ENCODE data around the gene GNB3. TPM values are rescaled to one million over a fixed set of nuclear protein-coding genes. Genes with fewer than 3 reads are reported as not detected.

Gene GNB3
- total and polyA plus RNA-seq, 2 of the 4 experiments (the other 2 are of a cell fraction): 0.72 to 20.5 TPM

DNA sequence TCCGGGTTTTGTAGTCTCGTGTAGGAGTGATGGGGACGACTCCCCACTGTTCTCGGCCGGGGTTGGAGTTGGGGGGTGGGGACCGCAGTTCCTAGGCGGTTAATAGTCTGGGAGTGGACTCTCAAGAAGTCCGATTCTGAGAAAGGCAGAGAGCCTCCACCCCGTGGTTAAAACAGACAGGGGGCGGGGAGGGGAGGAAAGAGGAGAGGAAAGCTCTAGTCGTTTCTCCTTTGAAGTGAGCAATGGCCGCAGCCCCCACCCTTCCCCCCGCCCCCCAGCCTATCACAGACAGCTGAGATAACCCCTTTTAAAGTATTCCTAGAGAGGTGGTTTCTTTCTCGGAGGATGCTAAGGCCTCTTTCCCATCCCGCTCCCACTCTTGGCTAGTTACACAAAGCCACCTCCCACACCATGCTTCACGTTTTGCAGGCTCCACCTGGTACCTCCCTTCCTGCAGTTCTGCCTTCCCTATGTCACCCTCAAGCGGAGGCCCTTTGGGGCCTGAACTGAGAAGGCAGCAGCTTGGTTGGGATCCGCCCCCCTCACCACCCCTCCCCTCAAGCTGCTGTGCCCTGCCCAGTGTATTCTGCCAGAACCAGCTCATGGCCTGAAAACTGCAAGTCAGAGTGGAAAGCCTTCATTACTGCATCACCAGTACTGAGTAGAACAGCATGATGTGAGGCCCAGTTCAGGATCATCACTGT, 12.1 kb downstream of the GNB3 start:
- dilution Hi-C loops (cut with HindIII; ENCODE audit: low sequenced_read_pairs, unreplicated experiment): no loop called here
- Histone ChIP-seq H3K56ac (ENCODE audit: extremely low read depth, insufficient read depth, low read length) (peak overlapping the region; percentile 67), H4K5ac (ENCODE audit: low read depth, low read length) (peak overlapping the region; percentile 72), H3K4me1 (ENCODE audit: control insufficient read depth, insufficient read depth, low read length) (peaks cover 5% of the 10 kb centered on the region), H2BK5ac (ENCODE audit: low read depth, low read length, poor library complexity, severe bottlenecking) (peak overlapping the region; percentile 90), H2BK120ac (ENCODE audit: low read depth, low read length) (no peak overlapping the region), H3K4me3 (ENCODE audit: insufficient read depth, low read depth, low read length) (peak overlapping the region; percentile 56), H4K8ac (ENCODE audit: low read depth in 2 of 2, low read length in 2 of 2) (peak overlapping the region; percentile 29 to 81; a peak in 3 of 4 replicates), H3K36me3 (ENCODE audit: control insufficient read depth, insufficient read depth, low read length) (peaks cover 32% of the 10 kb centered on the region), H3K9me1 (ENCODE audit: insufficient read depth, low read length) (no peaks in the 10 kb centered on the region), H2BK20ac (ENCODE audit: low read depth, low read length) (no peak overlapping the region), H4K20me1 (ENCODE audit: insufficient read depth, low read length) (peaks cover 15% of the 10 kb centered on the region), H3K27me3 (ENCODE audit: control insufficient read depth, insufficient read depth, low read length) (no peaks in the 10 kb centered on the region), H3K79me1 (ENCODE audit: low read depth in 1 of 2, low read length in 2 of 2) (peaks cover 20 to 47% of the 10 kb centered on the region in 2 experiments), H2BK15ac (ENCODE audit: low read depth, low read length) (no peak overlapping the region; the same call in 2 of the 3 replicates), H3K27ac (ENCODE audit: insufficient read depth, low read length) (peak overlapping the region; percentile 47), H3K14ac (replicated peaks; ENCODE audit: low read depth, low read length) (peak overlapping the region; percentile 72), H2AK9ac (replicated peaks; ENCODE audit: low read depth, low read length, poor library complexity) (peak overlapping the region; percentile 97), H3K4me2 (ENCODE audit: low read depth, low read length) (peak overlapping the region; percentile 89), H3K23ac (ENCODE audit: low read depth, low read length) (peak overlapping the region; percentile 61; the same call in 1 of the 2 replicates), H3K4ac (ENCODE audit: low read depth, low read length) (peak overlapping the region; percentile 85), H4K91ac (ENCODE audit: insufficient read depth, low read depth, low read length) (peak overlapping the region; percentile 72), H2AK5ac (ENCODE audit: low read depth, low read length) (peak overlapping the region; percentile 84), H3K18ac (ENCODE audit: low read depth, low read length) (no peak overlapping the region; the same call in 1 of the 2 replicates), H3K9ac (ENCODE audit: low read depth, low read length) (peak overlapping the region; percentile 54), H3K9me3 (ENCODE audit: control insufficient read depth, insufficient read depth, low read length) (no peaks in the 10 kb centered on the region), H2AFZ (replicated peaks; ENCODE audit: low read length, poor library complexity) (peak overlapping the region; percentile 99)
- POLR2A ChIA-PET (ENCODE audit: unreplicated experiment): interaction anchor here (0.7 to 1.3 kb wide), 5 partner anchors 9 to 24 kb away, joined by 3 to 6 read pairs (median 3); partner anchors contain the start of gene TPI1
- WGBS, 2 experiments (ENCODE audit: extremely low coverage in 2 of 2, insufficient read length in 1 of 2): 0% methylated on average over 3 of the region's 18 CpGs; no CpG with 5 or more reads in 1 of the 2 experiments
- peak; percentile 4 for ATAC-seq (ENCODE audit: low read depth)
- intact Hi-C loops (cut with micrococcal nuclease): loop anchor here (2.0 kb wide), 1 partner anchor 16 kb away; no protein-coding TSS in a partner anchor
- DNase-seq: peak; percentile 79
- in situ Hi-C loops (cut with MboI; ENCODE audit: low sequenced_read_pairs): no loop called here
- CTCF ChIA-PET: interaction anchor here (0.6 to 3.3 kb wide), 6 partner anchors 11 to 99 kb away, joined by 3 to 11 read pairs (median 3); partner anchors contain the start of gene SPSB2
- BruUV-seq (replicated peaks): no TSS peak
- no peak for TF ChIP-seq RAD21 (IDR thresholded peaks at IDR 0.05; ENCODE audit: low read length)
- no peak for TF ChIP-seq SMC3 (IDR thresholded peaks at IDR 0.05; ENCODE audit: low read depth, low read length)
- no peak for TF ChIP-seq CEBPB (IDR thresholded peaks at IDR 0.05; ENCODE audit: low read depth, low read length)
- TF ChIP-seq, protein P1, sequence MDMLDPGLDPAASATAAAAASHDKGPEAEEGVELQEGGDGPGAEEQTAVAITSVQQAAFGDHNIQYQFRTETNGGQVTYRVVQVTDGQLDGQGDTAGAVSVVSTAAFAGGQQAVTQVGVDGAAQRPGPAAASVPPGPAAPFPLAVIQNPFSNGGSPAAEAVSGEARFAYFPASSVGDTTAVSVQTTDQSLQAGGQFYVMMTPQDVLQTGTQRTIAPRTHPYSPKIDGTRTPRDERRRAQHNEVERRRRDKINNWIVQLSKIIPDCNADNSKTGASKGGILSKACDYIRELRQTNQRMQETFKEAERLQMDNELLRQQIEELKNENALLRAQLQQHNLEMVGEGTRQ (IDR thresholded peaks at IDR 0.05; ENCODE audit: low read depth, low read length): no peak
- TF ChIP-seq, protein P2, sequence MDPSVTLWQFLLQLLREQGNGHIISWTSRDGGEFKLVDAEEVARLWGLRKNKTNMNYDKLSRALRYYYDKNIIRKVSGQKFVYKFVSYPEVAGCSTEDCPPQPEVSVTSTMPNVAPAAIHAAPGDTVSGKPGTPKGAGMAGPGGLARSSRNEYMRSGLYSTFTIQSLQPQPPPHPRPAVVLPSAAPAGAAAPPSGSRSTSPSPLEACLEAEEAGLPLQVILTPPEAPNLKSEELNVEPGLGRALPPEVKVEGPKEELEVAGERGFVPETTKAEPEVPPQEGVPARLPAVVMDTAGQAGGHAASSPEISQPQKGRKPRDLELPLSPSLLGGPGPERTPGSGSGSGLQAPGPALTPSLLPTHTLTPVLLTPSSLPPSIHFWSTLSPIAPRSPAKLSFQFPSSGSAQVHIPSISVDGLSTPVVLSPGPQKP (IDR thresholded peaks at IDR 0.05; ENCODE audit: borderline replicate concordance, low read depth, low read length): no peak
- no peak for TF ChIP-seq RFX5 (IDR thresholded peaks at IDR 0.05; ENCODE audit: low read depth, low read length)
- peak; percentile 34; the same call in 1 of the 2 replicates for TF ChIP-seq BHLHE40 (IDR thresholded peaks at IDR 0.05; ENCODE audit: low read depth, low read length)
- TF ChIP-seq MAZ (IDR thresholded peaks at IDR 0.05; ENCODE audit: borderline replicate concordance, low read depth, low read length): peak; percentile 67
- TF ChIP-seq MXI1 (IDR thresholded peaks at IDR 0.05; ENCODE audit: borderline replicate concordance, low read depth, low read length): peak; percentile 54
- TF ChIP-seq CHD1 (IDR thresholded peaks at IDR 0.05; ENCODE audit: low read depth, low read length): no peak
- peak; percentile 64 for TF ChIP-seq POLR2A (IDR thresholded peaks at IDR 0.05; ENCODE audit: low read depth, low read length)
- peak; percentile 61; the same call in 1 of the 2 replicates for TF ChIP-seq NFE2L2 (IDR thresholded peaks at IDR 0.05; ENCODE audit: low read depth, low read length)
- no peak for TF ChIP-seq RCOR1 (IDR thresholded peaks at IDR 0.05; ENCODE audit: insufficient replicate concordance, low read length)
- no peak for TF ChIP-seq FOS (IDR thresholded peaks at IDR 0.05; ENCODE audit: low read depth, low read length)
